HepG2 (cell line): ENCODE data around the gene EXOC7. TPM values are rescaled to one million over a fixed set of nuclear protein-coding genes. Genes with fewer than 3 reads are reported as not detected.
"Not testable (repeated sequence)": the region's sequence is repeated elsewhere in the genome, so short reads cannot be mapped to it uniquely, and the experiment has no call there.

Experiments used
- ATAC-seq: fragments of 200-7000 bp; cut with Tn5 transposase; 3 replicates; pipeline ENCODE4 v1.9.1; 2020; ENCODE audit warnings: mild to moderate bottlenecking, moderate library complexity
- BruUV-seq: library from RNA; stranded (reverse); fragments of 400-500 nt; replicated peaks from 2 replicates; lab custom pipeline; 2021; lab: Mats Ljungman, UMichigan
- CTCF ChIA-PET: fragments of 300-600 bp; formaldehyde crosslinking; extraction: SDS; loops from one replicate; lab custom pipeline; 2021; ENCODE audit warnings: low total read pairs, inconsistent platforms, low intra/inter-chr PET ratio; lab: Yijun Ruan, JAX
- POLR2A ChIA-PET: fragments of 350-600 bp; sonication (Branson Sonifier 250); formaldehyde crosslinking; loops from one replicate; lab custom pipeline; 2020; ENCODE audit warnings: antibody characterized with exemption, inconsistent platforms; lab: Yijun Ruan, JAX
- DNase-seq: peaks from one replicate; pipeline ENCODE4 v3.0.0-alpha.2; 2015; ENCODE audit warnings: low spot score
- FAIRE-seq: peaks from 3 replicates; lab custom pipeline; 2011; peaks lifted over from hg19 to GRCh38; lab: Jason Lieb, UNC
- H2AFZ ChIP-seq: one replicate; pipeline ENCODE4 v1.6.1; 2011; ENCODE audit warnings: low read length, inconsistent platforms
- H3K27ac ChIP-seq: fragments of 300-600 bp; 3 replicates; pipeline ENCODE4 v1.8.0; 2011; ENCODE audit warnings: mixed run types, mild to moderate bottlenecking, mixed read lengths, low read length, inconsistent platforms; ENCODE audit not compliant: insufficient read depth; ENCODE audit errors: extremely low read length
- H3K27me3 ChIP-seq, 2 experiments: fragments of 200-600 bp in 1 of 2; 2 replicates in 1 of 2; 3 replicates in 1 of 2; pipeline versions ENCODE4 v1.6.0 to v1.8.0; 2011; ENCODE audit warnings: low read length in 2 of 2, mild to moderate bottlenecking in 2 of 2, moderate library complexity in 2 of 2, inconsistent platforms in 1 of 2; ENCODE audit not compliant: insufficient read depth in 2 of 2, control insufficient read depth in 1 of 2
- H3K36me3 ChIP-seq, 2 experiments: fragments of 200-600 bp in 1 of 2; replicated peaks in 1 of 2; 2 replicates in 1 of 2; 3 replicates in 1 of 2; pipeline versions ENCODE4 v1.5.1 to v1.8.0; 2011; ENCODE audit warnings: low read length in 2 of 2, inconsistent platforms in 1 of 2; ENCODE audit not compliant: insufficient read depth in 2 of 2, control insufficient read depth in 1 of 2
- H3K4me1 ChIP-seq: 2 replicates; pipeline ENCODE4 v1.5.1; 2012; ENCODE audit warnings: low read length, inconsistent platforms; ENCODE audit not compliant: insufficient read depth
- H3K4me2 ChIP-seq: 2 replicates; pipeline ENCODE4 v1.6.0; 2011; ENCODE audit warnings: low read depth, low read length, inconsistent platforms
- H3K4me3 ChIP-seq, 3 experiments: fragments of 200-600 bp in 1 of 3; sonication (generic), shearing (Covaris generic) in 1 of 3; replicated peaks in 1 of 3; 2 replicates each; pipeline ENCODE4 v1.5.1; 2011 to 2016; ENCODE audit warnings: low read length in 3 of 3, inconsistent platforms in 2 of 3, low read depth in 2 of 3, mild to moderate bottlenecking in 2 of 3, control low read depth in 1 of 3, mixed read lengths in 1 of 3; ENCODE audit not compliant: insufficient read depth in 1 of 3
- H3K79me2 ChIP-seq: one replicate; pipeline ENCODE4 v1.6.1; 2011; ENCODE audit warnings: low read length, inconsistent platforms; ENCODE audit not compliant: insufficient read depth
- H3K9ac ChIP-seq: 2 replicates; pipeline ENCODE4 v1.6.0; 2011; ENCODE audit warnings: mild to moderate bottlenecking, low read depth, low read length, inconsistent platforms; ENCODE audit not compliant: insufficient read depth
- H3K9me3 ChIP-seq: 2 replicates; pipeline ENCODE4 v1.5.1; 2012; ENCODE audit warnings: mild to moderate bottlenecking, low read length
- H4K20me1 ChIP-seq: 2 replicates; pipeline ENCODE4 v1.6.0; 2011; ENCODE audit warnings: inconsistent platforms, mild to moderate bottlenecking, low read length, moderate library complexity; ENCODE audit not compliant: insufficient read depth
- CTCF ChIP-seq: sonication (generic); formaldehyde crosslinking; IDR thresholded peaks from 2 replicates; pipeline ENCODE4 v1.5.0; 2020; ENCODE audit warnings: mild to moderate bottlenecking, missing genetic modification reagents, moderate library complexity
- NFKBIZ ChIP-seq: IDR thresholded peaks from 2 replicates; pipeline ENCODE4 v1.6.1; 2018; ENCODE audit warnings: missing genetic modification reagents, missing compliant biosample characterization
- TRIM22 ChIP-seq: fragments of 450-650 bp; IDR thresholded peaks from 2 replicates; pipeline ENCODE4 v1.6.1; 2017
- ZBTB43 ChIP-seq: sonication (generic); formaldehyde crosslinking; conservative IDR thresholded peaks from 2 replicates; pipeline ENCODE4 v1.4.0; 2020; ENCODE audit warnings: missing genetic modification reagents
- ZNF121 ChIP-seq: sonication (generic); formaldehyde crosslinking; IDR thresholded peaks from 2 replicates; pipeline ENCODE4 v1.5.0; 2020; ENCODE audit warnings: mild to moderate bottlenecking, missing genetic modification reagents
- WGBS: methylation state at CpG from one replicate; pipeline ENCODE4 v1.1.6; 2017; ENCODE audit warnings: low lambda C conversion rate; 5-methylcytosine and 5-hydroxymethylcytosine counted together
- in situ Hi-C: cut with HindIII; loops from 2 replicates; pipeline ENCODE4 v1.10.0; 2017; ENCODE audit warnings: low pct_unique_long_range_greater_than_20kb; ENCODE audit not compliant: extremely low pct_ligation_motif_present
- intact Hi-C: fragments of 100-400 bp; cut with micrococcal nuclease; formaldehyde crosslinking; loops from one replicate; pipeline ENCODE4 v1.10.0; 2022; ENCODE audit not compliant: unreplicated experiment
- polyA plus RNA-seq, 8 experiments: library from polyadenylated mRNA; depleted of rRNA in 3 of 8; stranded (reverse) in 7 of 8; unstranded in 1 of 8; fragments of >200 nt; fragmentation: Illumina TruSeq in 4 of 8; extraction: Trizol in 4 of 8; gene quantifications; 2 replicates each; pipeline versions ENCODE4 v1.2.1 to v1.2.3, GENCODE V29; 2011 to 2016; ENCODE audit warnings: low read depth in 4 of 8, missing spikeins in 1 of 8, mixed read lengths in 1 of 8; ENCODE audit not compliant: insufficient read depth in 1 of 8
- total RNA-seq, 5 experiments: library from RNA; depleted of rRNA; stranded (reverse); fragments of >200 nt; fragmentation: Illumina TruSeq; extraction: Trizol; gene quantifications; 2 replicates each; pipeline ENCODE4 v1.2.3, GENCODE V29; 2016; ENCODE audit warnings: low read depth in 1 of 5
- TF ChIP-seq, protein P1 (sequence below): sonication (generic); formaldehyde crosslinking; IDR thresholded peaks from 2 replicates; pipeline ENCODE4 v1.4.0; 2020; ENCODE audit warnings: missing genetic modification reagents, mild to moderate bottlenecking, borderline replicate concordance

EXOC7 gene
- total and polyA plus RNA-seq, 2 of the 13 experiments (the other 11 are each of a cell fraction or from before 2014, with no cell fraction given): 86.9 to 116 TPM

- H3K27me3 ChIP-seq, BruUV-seq, H3K4me2 ChIP-seq, H3K79me2 ChIP-seq, FAIRE-seq, DNase-seq, H2AFZ ChIP-seq, H3K9ac ChIP-seq, ATAC-seq, in situ Hi-C loops, intact Hi-C loops, POLR2A ChIA-PET, H3K4me3 ChIP-seq: not testable (repeated sequence)
- WGBS: 91% methylated on average over 6 of the region's 6 CpGs
- peak; percentile 59 for TF ChIP-seq ZNF121
- TF ChIP-seq, all 625 proteins: peak for 1; not testable (repeated sequence) for 624
- not testable (repeated sequence) for H3K27ac ChIP-seq, H3K9me3 ChIP-seq, H4K20me1 ChIP-seq, H3K4me1 ChIP-seq
- peaks cover 38 to 86% of the 10 kb centered on the region in 2 experiments for H3K36me3 ChIP-seq
- CTCF ChIA-PET: interaction anchor here (1.8 kb wide), 1 partner anchor 44 kb away, joined by 7 read pairs; no protein-coding TSS in a partner anchor
Measured at GRCh38 chr17:76058264-76058663, 45.3 kb downstream of the EXOC7 start.

DNA sequence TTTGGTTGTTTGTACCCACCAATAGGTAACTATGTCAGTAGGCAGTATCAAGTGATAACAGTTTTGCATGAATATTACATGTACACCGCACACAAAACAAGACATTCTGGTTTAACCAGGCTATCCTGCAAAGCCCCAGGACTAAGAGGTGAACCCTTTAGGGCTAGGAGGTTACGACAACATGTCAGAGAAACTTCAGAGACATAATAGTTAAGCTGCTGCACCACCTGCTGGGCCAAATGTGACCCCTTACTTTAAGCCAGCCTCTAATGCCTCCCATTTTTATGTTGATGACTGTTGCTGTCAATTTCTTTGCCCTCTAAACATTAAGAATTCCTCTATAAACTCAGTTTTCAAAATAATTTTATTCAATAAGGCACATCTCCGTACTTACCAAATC lies 46.7 kb downstream of the EXOC7 start:
- FAIRE-seq (no peak), ATAC-seq (peak; percentile 56; the same call in 2 of the 3 replicates), DNase-seq (no peak)
- H3K4me2 ChIP-seq: no peak overlapping the region
- no peak overlapping the region for H3K4me3 ChIP-seq
- no peaks in the 10 kb centered on the region for H3K27me3 ChIP-seq
- ChIA-PET POLR2A (no interaction called here), CTCF (interaction anchor here (1.8 kb wide), 1 partner anchor 42 kb away, joined by 7 read pairs; no protein-coding TSS in a partner anchor)
- no peak overlapping the region for H3K9ac ChIP-seq
- H3K79me2 ChIP-seq: no peaks in the 10 kb centered on the region
- no peaks in the 10 kb centered on the region for H3K4me1 ChIP-seq
- no peak overlapping the region for H3K27ac ChIP-seq
- intact Hi-C loops (loop anchor here (2.0 kb wide), 1 partner anchor 42 kb away; no protein-coding TSS in a partner anchor), in situ Hi-C loops (no loop called here)
- H4K20me1 ChIP-seq: no peaks in the 10 kb centered on the region; the same call in 1 of the 2 replicates
- peaks cover 39 to 86% of the 10 kb centered on the region in 2 experiments for H3K36me3 ChIP-seq
- 100% methylated on average over 3 of the region's 3 CpGs for WGBS
- H2AFZ ChIP-seq: no peak overlapping the region
- BruUV-seq: no TSS peak
- H3K9me3 ChIP-seq: no peaks in the 10 kb centered on the region
- TF ChIP-seq NFKBIZ (CRISPR knock-in tag): no peak
- peak; percentile 27 for TF ChIP-seq CTCF (CRISPR knock-in tag)
- TF ChIP-seq, protein P1, sequence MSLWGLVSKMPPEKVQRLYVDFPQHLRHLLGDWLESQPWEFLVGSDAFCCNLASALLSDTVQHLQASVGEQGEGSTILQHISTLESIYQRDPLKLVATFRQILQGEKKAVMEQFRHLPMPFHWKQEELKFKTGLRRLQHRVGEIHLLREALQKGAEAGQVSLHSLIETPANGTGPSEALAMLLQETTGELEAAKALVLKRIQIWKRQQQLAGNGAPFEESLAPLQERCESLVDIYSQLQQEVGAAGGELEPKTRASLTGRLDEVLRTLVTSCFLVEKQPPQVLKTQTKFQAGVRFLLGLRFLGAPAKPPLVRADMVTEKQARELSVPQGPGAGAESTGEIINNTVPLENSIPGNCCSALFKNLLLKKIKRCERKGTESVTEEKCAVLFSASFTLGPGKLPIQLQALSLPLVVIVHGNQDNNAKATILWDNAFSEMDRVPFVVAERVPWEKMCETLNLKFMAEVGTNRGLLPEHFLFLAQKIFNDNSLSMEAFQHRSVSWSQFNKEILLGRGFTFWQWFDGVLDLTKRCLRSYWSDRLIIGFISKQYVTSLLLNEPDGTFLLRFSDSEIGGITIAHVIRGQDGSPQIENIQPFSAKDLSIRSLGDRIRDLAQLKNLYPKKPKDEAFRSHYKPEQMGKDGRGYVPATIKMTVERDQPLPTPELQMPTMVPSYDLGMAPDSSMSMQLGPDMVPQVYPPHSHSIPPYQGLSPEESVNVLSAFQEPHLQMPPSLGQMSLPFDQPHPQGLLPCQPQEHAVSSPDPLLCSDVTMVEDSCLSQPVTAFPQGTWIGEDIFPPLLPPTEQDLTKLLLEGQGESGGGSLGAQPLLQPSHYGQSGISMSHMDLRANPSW (CRISPR knock-in tag): no peak
- no peak for TF ChIP-seq ZBTB43 (CRISPR knock-in tag)
- TF ChIP-seq TRIM22: no peak
